ENCODE results near the gene S100A16. TPM values are rescaled to one million over a fixed set of nuclear protein-coding genes. Genes with fewer than 3 reads are reported as not detected.

S100A16 gene
- total RNA-seq, 1 donor from 2014 or later: 502 TPM

GRCh38 chr1:153616144-153616916, 3.4 kb upstream of the S100A16 start, which contains the start of gene S100A14:
Gene S100A14 (minus strand): TSS chr1:153616325. CDS start chr1:153615858, 467 bp downstream.
- peak in 1 of 2 donors; percentile 39 for DNase-seq (ENCODE audit: low read depth in 2 of 2)

GRCh38 chr1:153615406-153615805, 2.5 kb upstream of the S100A16 start:
- no peak for DNase-seq (ENCODE audit: low read depth in 2 of 2)

GRCh38 chr1:153614906-153615305, 2.0 kb upstream of the S100A16 start:
- no peak for DNase-seq (ENCODE audit: low read depth in 2 of 2)

- no peak for DNase-seq (ENCODE audit: low read depth in 2 of 2)
Observed at GRCh38 chr1:153614189-153614900, 1.4 kb upstream of the S100A16 start.

GRCh38 chr1:153613406-153613805, 469 bp upstream of the S100A16 start:
- no peak for DNase-seq (ENCODE audit: low read depth in 2 of 2)

GRCh38 chr1:153612111-153612754, 704 bp downstream of the S100A16 start:
- no peak for DNase-seq (ENCODE audit: low read depth in 2 of 2)

- DNase-seq (ENCODE audit: low read depth in 2 of 2): no peak
Observed at GRCh38 chr1:153611356-153611755, 1.6 kb downstream of the S100A16 start.

GRCh38 chr1:153610811-153611301, 2.1 kb downstream of the S100A16 start:
- peak in 1 of 2 donors; percentile 31 for DNase-seq (ENCODE audit: low read depth in 2 of 2)

GRCh38 chr1:153610334-153610733, 2.6 kb downstream of the S100A16 start:
- DNase-seq (ENCODE audit: low read depth in 2 of 2): peak in 1 of 2 donors; percentile 71

GRCh38 chr1:153609585-153609907, 3.4 kb downstream of the S100A16 start:
- DNase-seq (ENCODE audit: low read depth in 2 of 2): peak in 1 of 2 donors; percentile 34

GRCh38 chr1:153608742-153609584, 4.0 kb downstream of the S100A16 start:
- peak; percentile 99 for DNase-seq (ENCODE audit: low read depth in 2 of 2)

GRCh38 chr1:153608089-153608682, 4.8 kb downstream of the S100A16 start:
- peak; percentile 55 to 81 for DNase-seq (ENCODE audit: low read depth in 2 of 2)

GRCh38 chr1:153607381-153607780, 5.6 kb downstream of the S100A16 start:
- DNase-seq (ENCODE audit: low read depth in 2 of 2): peak in 1 of 2 donors; percentile 16

GRCh38 chr1:153606194-153606593, 6.7 kb downstream of the S100A16 start:
- no peak for DNase-seq (ENCODE audit: low read depth in 2 of 2)

GRCh38 chr1:153602749-153603148, 10.2 kb downstream of the S100A16 start:
- no peak for DNase-seq (ENCODE audit: low read depth in 2 of 2)

- DNase-seq (ENCODE audit: low read depth in 2 of 2): no peak
Observed at GRCh38 chr1:153599847-153600246, 13.1 kb downstream of the S100A16 start.

- DNase-seq (ENCODE audit: low read depth in 2 of 2): peak in 1 of 2 donors; percentile 94
Observed at GRCh38 chr1:153598309-153599172, 14.4 kb downstream of the S100A16 start.

- peak in 1 of 2 donors; percentile 81 for DNase-seq (ENCODE audit: low read depth in 2 of 2)
Observed at GRCh38 chr1:153597206-153597605, 15.7 kb downstream of the S100A16 start.

- no peak for DNase-seq (ENCODE audit: low read depth in 2 of 2)
Observed at GRCh38 chr1:153592748-153593147, 20.2 kb downstream of the S100A16 start.

- DNase-seq (ENCODE audit: low read depth in 2 of 2): no peak
Observed at GRCh38 chr1:153588482-153588881, 24.5 kb downstream of the S100A16 start.

Measured in lung microvascular endothelial cell (primary cell).